Endothelial cell of hepatic sinusoid (primary cell): ENCODE data around the gene KDELR1.
"Not testable (repeated sequence)": the region's sequence is repeated elsewhere in the genome, so short reads cannot be mapped to it uniquely, and the experiment has no call there.

Source experiments
- in situ Hi-C: cut with HindIII; loops from 2 replicates; pipeline ENCODE4 v1.10.0; 2017; ENCODE audit warnings: low sequenced_read_pairs

Gene KDELR1

DNA sequence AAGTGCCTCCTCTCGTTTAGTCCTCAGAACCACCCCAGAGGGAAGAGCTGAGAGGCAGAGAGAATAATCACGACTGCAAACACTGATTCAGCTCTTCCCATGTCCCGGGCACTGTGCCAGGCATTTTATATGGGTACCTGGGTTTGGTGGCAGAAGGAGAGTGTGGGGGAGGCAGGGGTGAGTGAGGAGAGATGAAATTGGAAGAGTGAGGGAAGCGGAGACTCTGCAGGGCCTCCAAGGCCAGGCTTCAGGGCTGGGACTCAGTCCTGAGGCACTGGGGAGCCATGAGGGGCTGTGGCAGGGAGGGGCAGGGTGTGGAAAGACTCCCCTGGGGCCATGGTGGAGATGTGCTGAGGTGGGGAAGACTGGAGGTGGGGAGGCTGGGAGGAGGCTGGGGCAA lies 18.4 kb downstream of the KDELR1 start:
- in situ Hi-C loops: no loop called here

DNA sequence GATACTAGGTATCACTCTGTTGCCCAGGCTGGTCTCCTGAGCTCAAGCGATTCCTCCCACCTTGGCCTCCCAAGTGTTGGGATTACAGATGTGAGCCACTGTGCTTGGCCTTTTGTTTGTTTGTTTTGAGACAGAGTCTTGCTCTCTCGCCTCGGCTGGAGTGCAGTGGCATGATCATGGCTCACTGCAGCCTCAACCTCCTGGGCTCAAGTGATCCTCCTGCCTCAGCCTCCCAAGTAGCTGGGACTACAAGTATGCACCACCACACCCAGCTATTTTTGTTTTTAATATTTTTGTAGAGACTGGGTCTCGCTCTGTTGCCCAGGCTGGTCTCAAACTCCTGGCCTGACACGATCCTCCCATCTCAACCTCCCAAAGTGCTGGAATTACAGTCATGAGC lies 19.6 kb downstream of the KDELR1 start:
- in situ Hi-C loops: not testable (repeated sequence)

DNA sequence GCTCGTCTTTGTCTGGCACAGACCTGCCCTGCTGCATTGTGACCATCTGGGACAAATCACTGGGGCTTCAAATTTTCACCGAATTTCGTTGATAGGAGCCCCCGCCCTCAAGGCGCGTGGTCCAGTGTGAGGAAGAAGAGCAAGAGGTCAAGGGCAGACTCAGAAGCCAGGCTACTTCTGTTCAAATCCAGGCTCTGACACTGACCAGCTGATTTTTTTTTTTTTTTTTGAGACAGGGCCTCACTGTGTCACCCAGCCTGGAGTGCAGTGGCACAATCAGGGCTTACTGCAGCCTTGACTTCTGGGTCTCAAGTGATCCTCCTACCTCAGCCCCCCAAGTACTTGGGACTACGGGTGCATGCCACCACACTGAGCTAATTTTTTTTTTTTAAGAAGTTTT lies 20.0 kb downstream of the KDELR1 start:
- in situ Hi-C loops: no loop called here

DNA sequence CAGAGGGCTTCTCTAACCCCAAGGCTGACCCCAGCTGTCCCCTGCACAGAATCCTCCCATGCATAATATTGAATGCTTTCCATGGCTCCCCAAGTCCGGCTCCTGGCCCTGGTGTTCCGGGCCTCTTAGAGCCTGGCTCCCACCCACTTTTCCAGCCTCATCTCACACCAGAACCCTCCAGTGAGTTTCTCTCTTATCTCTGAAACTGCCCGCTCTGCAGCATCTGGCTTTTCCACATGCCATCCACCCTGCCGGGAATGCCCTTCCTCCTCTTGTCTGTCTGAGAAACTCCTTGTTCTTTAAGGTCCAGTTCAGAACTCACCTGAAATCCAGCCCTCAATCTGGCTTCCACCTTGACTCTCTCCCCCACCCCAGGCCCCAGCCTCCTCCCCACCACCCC lies 20.4 kb downstream of the KDELR1 start:
- in situ Hi-C loops: no loop called here

DNA sequence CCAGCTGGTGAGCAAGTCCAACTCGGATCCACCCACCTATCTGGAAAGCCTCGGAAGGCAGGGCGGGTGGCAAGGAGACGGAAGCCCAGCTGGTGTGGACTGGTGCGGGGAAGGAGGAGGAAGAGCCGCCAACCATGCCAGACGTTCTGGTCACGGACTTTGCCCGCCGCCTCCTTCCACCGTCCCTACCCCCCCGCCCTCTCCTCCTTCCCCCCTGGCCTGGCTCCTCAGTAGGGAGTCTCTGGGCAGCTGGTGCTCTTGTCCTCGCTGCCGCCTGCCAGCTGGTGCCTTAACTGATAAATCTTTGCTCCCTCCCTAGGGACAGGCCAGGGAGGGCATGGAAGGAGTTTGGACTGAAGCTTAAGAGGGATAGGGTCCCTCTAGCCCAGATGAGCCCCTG lies 22.4 kb downstream of the KDELR1 start:
- in situ Hi-C loops: loop anchor here (5.0 kb wide), 1 partner anchor 37 kb away; no protein-coding TSS in a partner anchor

DNA sequence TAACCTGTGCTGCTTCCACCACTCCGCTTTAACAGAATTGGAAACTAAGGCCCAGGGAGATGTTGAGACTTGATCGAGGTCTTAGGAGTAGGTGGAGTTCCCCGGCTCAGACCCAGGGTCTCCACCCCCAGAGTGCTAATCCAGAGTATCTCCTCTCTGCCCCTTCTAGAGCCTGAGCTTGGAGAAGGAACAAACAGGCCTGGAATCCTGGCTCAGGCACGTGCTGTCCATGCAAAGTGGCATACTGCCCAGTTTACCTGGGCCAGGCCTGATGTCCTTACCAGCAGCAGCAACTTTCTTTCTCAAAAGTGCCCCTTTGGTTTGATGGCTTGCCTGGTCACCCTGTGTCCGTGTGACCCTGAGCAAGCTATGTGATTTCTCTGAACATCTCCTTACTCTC lies 23.5 kb downstream of the KDELR1 start:
- in situ Hi-C loops: loop anchor here (5.0 kb wide), 1 partner anchor 36 kb away; no protein-coding TSS in a partner anchor

DNA sequence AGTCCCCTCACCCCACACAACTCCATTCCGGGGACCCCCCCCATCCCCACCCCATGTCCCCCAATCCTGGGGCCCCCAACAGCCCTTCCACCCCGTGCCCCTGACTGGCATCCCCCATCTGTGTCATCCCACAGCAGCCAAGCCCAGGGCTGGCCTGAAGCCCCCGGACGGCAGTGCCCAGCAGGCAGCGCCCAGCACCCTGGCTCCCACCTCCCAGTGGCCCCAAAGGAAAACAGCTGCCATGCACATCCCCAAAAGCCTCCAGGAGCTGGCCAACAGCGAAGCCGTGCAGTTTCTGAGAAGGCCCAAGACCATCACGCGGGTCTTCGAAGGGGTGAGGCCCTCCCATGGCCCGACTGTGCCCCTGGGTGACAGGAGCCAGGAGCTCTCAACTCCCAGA lies 25.7 kb downstream of the KDELR1 start:
- in situ Hi-C loops: loop anchor here (5.0 kb wide), 1 partner anchor 33 kb away; no protein-coding TSS in a partner anchor

DNA sequence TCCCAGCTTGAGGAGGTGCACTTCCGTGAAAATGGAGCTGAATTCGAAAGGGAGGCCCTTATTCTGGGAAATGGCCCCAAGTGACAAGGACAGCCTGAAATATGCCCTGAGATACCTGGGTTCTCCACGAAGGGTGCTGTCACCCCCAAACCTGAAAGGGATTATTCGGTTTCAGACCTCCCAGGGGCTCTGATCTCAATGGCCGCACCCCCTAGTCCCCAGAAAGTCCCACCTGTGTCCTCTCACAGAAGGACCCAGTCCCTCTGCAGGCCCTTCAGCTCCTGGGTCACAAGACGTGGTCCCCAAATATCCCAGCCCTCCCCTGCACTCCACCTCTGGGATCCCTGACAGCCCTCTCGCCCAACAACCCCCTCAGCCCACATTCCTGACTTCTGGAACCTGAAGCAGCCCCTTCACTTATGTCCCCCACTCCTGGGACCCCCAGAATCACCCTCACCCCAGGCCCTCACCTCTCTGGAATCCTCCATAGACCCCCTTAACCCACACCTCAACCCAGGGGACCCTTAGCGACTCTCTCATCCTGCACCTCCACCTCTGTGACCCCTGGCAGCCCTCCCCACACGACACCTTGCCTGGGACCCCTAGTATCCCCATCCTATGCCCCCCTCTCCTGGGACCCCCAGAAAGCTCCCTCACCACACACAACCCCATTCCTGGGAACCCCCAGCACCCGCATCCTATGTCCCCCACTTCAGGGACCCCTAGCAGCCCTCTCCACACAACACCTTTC lies 26.6 kb downstream of the KDELR1 start:
- in situ Hi-C loops: loop anchor here (5.0 kb wide), 2 partner anchors 32 to 38 kb away; no protein-coding TSS in a partner anchor

DNA sequence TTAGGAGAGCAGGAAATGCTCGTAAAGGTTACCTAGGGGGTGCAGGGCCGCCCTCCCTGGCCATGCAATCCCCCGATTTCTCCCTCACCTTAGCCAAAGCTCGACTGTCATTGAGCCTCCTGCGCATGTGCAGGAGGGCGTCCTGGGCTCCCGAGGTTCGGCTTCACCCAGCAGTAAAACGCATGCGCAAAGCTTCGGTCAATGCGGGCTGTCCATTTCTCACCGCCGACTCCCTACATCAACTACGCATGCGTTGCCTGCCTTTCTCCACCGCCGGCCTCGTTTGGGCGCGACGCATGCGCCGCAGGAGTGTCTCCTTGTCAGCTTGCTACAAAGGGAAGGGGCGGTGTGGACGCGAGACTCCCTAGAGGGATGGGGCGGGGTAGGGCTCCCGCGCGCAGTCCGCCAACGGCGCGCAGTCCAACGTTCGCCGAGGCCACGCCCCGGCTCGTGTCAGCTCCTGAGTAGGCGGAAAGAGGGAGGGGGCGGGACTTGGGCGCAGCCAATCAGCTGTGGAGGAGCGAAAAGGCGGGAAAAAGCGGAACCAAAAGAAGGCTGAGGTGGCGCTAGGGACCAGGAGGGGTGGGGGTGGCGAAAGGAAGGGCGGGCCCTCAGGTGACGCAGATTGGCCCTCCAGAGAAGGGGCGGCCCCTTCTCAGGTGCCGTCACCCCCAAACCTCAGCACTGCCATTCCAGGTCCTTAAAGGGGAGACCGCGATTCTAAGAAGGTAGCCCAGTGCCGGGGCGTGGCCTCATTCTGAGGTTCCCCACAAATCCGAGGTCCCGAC lies 27.3 kb downstream of the KDELR1 start, which contains the start of the genes SYNGR4 and TMEM143:
Gene SYNGR4, plus strand, starts transcription at position 558 of the 788 bp plus-strand sequence. CDS start 1,476 bp downstream, outside the sequence.
Gene TMEM143, minus strand, starts transcription at position 131 of the 788 bp plus-strand sequence. Its CDS starts 20 bp downstream, at position 111.
- in situ Hi-C loops: loop anchor here (5.0 kb wide), 1 partner anchor 38 kb away; no protein-coding TSS in a partner anchor

DNA sequence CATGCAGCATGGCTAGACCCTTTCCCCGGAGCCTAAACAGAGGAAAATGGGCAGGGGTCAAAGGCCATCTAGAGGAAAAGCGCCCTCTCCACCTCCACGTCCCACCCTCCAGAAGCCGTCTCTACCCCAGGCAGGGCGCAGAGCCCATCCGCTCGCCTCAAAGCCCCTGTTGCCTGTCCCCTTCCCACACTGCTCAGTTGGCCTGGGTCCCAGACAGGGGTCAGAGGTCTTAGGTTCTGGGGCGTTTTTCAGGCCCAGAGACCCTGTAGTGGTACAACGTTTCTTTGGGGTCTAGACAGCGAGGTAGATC lies 27.9 kb downstream of the KDELR1 start:
- in situ Hi-C loops: loop anchor here (5.0 kb wide), 1 partner anchor 39 kb away; no protein-coding TSS in a partner anchor

DNA sequence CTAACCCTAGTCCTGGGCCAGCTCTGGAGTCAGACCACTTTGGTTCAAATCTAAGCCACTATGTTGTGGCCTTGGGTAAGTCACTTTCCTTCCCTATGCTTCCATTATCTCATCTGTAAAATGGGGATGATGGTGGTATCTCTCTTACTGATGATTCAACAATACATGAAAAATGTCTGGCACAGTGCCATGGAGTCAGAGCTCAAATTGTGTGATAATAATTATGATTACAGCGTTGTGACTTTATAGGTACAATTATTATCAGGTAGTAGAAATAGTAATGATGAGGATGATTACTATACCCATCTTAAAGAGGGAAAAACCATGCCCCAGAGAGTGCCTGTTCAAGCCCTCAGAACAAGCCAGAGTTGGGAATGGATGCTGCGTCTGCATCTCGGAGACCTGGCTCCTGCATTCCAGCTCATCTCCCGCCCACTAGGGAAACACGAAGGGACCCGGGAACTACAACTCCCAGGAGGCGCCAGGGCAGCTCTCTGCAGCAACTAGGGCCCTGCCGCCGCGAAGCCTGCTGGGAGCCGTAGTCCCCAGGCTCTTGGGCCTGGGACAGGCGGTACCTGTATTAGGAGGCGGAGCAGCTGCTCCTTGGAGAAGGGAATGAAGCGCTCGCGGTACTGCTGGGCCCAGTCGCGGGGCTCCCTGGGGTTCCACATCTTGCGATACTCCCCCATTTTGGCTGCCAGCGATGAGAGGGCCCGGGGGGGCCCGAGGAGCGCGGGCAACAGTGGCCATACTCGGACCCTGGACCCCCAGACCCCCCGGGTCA lies 28.4 kb downstream of the KDELR1 start:
- in situ Hi-C loops: loop anchor here (5.0 kb wide), 1 partner anchor 39 kb away; no protein-coding TSS in a partner anchor

DNA sequence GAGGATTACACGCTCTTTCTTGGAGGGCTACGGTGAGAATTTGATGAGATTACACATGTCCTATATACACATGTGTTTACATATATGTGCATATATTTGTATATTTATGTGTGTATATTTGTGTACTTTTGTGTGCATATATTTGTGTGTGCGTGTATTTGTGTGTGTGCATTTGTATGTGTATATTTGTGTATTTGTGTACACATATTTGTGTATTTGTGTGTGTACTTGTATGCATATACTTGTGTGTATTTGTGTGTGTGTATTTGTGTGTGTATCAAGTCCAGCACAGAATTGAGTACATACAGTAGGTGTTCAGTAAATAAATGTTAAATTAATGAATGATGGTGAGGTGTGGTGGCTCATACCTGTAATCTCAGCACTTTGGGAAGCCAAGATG lies 29.4 kb downstream of the KDELR1 start:
- in situ Hi-C loops: loop anchor here (5.0 kb wide), 1 partner anchor 40 kb away; no protein-coding TSS in a partner anchor

DNA sequence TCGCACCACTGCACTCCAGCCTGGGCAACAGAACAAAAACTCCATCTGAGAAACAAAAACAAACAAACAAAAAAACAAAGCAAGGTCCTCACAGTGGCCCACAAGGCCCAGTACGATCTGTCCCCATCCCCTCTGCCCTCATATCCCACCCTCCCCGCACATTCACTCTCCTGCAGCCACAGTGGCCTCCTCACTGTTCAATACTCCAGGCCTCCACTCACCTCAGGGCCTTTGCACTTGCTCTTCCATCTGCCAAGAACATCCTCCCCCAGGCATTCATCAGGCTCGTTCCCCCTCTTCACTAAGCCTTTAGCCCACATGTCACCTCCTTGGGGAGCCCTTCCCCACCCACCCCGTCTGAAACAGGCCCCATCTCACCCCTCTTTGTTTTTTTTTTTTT lies 32.2 kb downstream of the KDELR1 start:
- in situ Hi-C loops: no loop called here

DNA sequence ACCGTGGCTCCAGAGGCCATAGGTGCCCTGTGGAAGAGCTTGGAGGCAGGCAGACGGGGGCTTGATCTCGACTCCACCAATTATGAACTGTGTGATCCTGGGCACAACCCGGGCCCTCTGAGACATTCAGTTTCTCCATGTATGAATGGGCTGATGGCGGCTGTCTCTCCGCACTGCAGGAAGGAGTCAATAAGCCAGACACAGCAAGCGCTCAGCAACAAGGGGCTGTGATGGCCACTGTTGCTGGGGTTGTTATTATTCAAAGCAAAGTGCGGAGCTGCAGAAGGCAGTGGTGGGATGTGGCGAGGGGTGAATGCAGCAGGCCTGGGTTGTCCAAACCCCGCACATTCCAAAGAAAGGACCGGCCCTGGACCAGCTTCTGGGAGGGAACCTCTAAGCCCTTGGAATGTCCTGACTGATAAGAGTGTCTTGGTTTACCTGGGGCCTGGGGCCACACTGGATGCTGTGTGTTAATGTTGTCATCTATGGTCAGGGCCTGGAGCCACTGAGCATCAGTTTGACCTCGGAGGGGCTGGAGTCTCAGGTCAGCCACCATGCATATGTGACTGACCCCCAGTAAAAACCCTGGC lies 35.9 kb downstream of the KDELR1 start:
- in situ Hi-C loops: no loop called here

DNA sequence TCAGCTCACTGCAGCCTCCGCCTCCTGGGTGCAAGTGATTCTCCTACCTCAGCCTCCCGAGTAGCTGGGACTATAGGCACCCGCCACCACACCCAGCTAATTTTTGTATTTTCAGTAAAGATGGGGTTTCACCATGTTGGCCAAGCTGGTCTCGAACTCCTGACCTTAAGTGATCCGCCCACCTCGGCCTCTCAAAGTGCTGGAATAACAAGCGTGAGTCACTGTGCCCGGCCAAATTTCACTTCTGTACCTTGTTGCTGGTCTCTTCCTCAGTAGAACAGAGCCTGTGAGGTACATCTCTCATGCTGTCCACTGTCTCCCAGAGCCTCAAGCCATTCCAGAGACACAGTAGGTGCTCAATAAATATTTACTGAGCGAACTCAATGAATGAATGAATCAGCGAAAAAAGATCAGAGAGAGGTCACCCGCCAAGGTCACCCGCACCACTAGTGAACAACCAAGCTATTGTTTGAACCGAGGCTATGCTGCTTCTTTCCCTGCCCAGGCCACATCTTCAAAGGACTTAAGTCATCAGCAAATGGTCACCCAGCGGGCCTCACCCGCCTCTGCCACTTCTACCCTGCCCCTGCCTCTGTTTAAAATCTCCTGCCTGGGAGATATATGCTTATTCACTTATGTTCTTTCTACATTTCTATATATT lies 36.9 kb downstream of the KDELR1 start:
- in situ Hi-C loops: no loop called here

DNA sequence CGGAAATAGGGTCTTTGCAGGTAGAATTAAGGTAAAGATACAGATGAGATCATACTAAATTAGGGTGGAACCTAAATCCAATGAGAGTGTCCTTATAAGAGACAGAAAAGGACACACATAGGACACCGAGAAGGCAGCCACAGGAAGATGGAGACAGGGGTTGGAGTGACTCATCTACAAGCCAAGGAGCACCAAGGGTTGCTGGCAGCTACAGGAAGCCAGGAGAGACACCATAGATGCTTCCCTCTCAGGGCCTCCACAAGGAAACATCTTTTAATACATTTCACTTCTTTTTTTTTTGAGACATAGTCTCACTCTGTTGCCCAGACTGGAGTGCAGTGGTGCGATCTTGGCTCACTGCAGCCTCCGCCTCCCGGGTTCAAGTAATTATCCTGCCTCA lies 37.7 kb downstream of the KDELR1 start:
- in situ Hi-C loops: no loop called here

DNA sequence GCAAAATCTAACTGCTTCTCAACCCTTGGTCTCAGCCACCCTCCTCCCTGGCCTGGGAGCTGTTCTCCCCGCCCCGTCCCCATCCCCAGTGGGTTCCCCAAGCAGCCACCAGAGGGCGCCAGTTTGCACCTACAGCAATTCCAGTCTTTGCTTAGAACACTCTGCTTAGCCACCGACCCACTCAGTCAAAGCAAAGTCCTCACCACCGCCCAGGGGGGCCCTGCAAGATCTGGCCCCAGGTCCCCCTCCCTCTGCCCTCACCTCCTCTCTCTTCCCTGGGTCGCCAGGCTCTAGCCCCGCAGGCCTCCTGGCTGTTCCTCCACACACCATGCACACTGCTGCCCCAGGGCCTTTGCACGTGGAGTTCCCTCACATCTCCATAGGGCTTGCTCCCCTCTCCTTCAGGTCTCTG lies 40.0 kb downstream of the KDELR1 start:
- in situ Hi-C loops: no loop called here

DNA sequence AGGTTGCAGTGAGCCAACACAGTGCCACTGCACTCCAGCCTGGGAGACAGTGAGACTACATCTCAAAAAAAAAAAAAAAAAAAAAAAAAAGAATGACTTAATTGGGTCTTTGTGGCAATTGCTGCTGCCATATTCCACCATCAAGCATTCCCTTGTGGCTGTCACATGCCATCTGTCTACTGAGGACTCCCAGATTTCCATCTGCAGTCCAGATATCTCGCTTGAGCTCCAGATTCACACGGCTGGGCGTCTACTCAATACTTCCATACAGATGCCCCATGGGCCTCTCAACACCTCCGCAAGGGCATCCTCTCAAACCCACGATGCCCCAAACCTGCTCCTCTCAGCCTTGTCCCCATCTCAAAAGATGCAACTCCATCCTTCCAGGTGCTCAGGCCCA lies 40.5 kb downstream of the KDELR1 start:
- in situ Hi-C loops: no loop called here

DNA sequence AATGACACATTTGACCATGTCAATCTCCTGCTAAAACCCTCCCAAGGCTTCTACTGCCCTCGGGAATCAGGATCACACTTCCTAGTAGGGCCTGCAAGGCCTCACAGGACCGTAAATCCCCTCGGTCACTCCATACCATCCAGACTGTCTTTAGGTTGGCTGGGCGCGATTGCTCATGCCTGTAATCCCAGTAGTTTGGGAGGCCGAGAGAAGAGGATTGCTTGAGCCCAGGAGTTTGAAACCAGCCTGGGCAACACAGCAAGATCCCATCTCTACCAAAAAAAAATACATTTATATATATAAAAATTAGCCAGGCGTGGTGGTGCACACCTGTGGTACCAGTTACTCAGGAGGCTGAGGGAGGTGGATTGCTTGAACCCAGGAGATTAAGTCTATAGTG lies 42.6 kb downstream of the KDELR1 start:
- in situ Hi-C loops: no loop called here

DNA sequence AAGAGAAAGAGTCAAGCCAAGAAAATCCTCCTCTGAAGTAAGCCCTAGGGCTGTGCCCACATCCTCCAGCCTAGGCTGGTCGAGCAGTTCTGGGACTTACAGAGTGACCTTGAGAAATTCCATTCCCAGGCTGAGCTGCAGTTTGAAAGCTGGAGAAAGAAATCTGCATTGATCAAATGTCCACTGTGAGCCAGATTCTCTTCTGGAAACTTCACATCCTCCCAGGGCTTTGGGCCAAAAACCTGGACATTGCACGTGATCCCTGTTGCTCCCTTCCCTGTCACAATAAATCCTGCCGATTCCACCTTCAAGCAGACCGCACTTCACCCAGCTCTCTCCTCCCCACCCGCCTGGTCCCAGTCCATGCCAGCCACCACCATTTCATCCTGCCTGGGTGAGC lies 43.3 kb downstream of the KDELR1 start:
- in situ Hi-C loops: no loop called here
